GM21381 (cell line): ENCODE data around the gene GPATCH2L.

Experiments
- ATAC-seq: cut with Tn5 transposase; IDR thresholded peaks from one replicate; pipeline ENCODE4 v1.9.1; 2021; ENCODE audit warnings: mild to moderate bottlenecking, moderate library complexity; ENCODE audit not compliant: unreplicated experiment

Gene GPATCH2L

GRCh38 chr14:76135722-76136121, 16.0 kb upstream of the GPATCH2L start:
- no peak for ATAC-seq

GRCh38 chr14:76136476-76137110, 15.1 kb upstream of the GPATCH2L start:
- ATAC-seq, result no peak

GRCh38 chr14:76138119-76138757, 13.5 kb upstream of the GPATCH2L start:
- no peak for ATAC-seq

- no peak for ATAC-seq
Measured at GRCh38 chr14:76138758-76139723, 12.7 kb upstream of the GPATCH2L start.

GRCh38 chr14:76143642-76144041, 8.1 kb upstream of the GPATCH2L start:
- no peak for ATAC-seq

GRCh38 chr14:76146976-76147375, 4.7 kb upstream of the GPATCH2L start:
- no peak for ATAC-seq

GRCh38 chr14:76149196-76149595, 2.5 kb upstream of the GPATCH2L start:
- no peak for ATAC-seq

GRCh38 chr14:76152333-76152681, 585 bp downstream of the GPATCH2L start:
- ATAC-seq, result peak; percentile 65

GRCh38 chr14:76153919-76154318, 2.2 kb downstream of the GPATCH2L start:
- no peak for ATAC-seq

- no peak for ATAC-seq
Measured at GRCh38 chr14:76154539-76155126, 2.9 kb downstream of the GPATCH2L start.

GRCh38 chr14:76163668-76164363, 12.1 kb downstream of the GPATCH2L start:
- ATAC-seq, result no peak

GRCh38 chr14:76168531-76168930, 16.8 kb downstream of the GPATCH2L start:
- no peak for ATAC-seq

GRCh38 chr14:76169776-76170175, 18.1 kb downstream of the GPATCH2L start:
- no peak for ATAC-seq

- ATAC-seq, result no peak
Measured at GRCh38 chr14:76174982-76175381, 23.3 kb downstream of the GPATCH2L start.

GRCh38 chr14:76175942-76176341, 24.2 kb downstream of the GPATCH2L start:
- no peak for ATAC-seq

GRCh38 chr14:76181546-76181945, 29.8 kb downstream of the GPATCH2L start:
- ATAC-seq, result no peak

GRCh38 chr14:76186308-76187027, 34.7 kb downstream of the GPATCH2L start:
- peak; percentile 84 for ATAC-seq

GRCh38 chr14:76191297-76191696, 39.6 kb downstream of the GPATCH2L start:
- no peak for ATAC-seq

- ATAC-seq, result no peak
Measured at GRCh38 chr14:76193696-76194095, 42.0 kb downstream of the GPATCH2L start.

GRCh38 chr14:76194327-76194726, 42.6 kb downstream of the GPATCH2L start:
- no peak for ATAC-seq
